ENCODE results near the gene PER2.

DNA sequence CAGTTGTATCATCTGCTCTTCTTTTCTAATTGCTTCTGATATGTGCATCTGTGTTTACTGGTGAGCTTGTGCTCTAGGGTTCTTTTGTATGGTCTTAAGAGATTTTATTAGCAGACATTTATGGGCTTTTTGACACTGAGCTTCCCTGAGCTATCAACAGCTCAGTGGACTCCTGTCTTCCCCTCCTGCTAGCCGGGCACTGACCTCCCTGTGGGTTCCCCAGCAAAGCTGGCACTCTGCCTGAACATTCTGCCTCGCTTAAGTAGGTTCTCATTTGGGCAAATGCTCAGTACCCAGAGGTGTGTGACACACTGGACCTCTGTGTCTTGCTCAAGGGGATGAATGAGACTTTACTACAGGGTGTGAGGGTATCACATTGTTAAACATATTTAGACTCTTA, 47.7 kb upstream of the PER2 start:
- no peak for TF ChIP-seq POLR2A (IDR thresholded peaks at IDR 0.05; ENCODE audit: low read depth, low read length)
- TF ChIP-seq POLR2AphosphoS5 (IDR thresholded peaks at IDR 0.05; ENCODE audit: insufficient read depth, low read depth, low read length): no peak
- TF ChIP-seq, protein P1, sequence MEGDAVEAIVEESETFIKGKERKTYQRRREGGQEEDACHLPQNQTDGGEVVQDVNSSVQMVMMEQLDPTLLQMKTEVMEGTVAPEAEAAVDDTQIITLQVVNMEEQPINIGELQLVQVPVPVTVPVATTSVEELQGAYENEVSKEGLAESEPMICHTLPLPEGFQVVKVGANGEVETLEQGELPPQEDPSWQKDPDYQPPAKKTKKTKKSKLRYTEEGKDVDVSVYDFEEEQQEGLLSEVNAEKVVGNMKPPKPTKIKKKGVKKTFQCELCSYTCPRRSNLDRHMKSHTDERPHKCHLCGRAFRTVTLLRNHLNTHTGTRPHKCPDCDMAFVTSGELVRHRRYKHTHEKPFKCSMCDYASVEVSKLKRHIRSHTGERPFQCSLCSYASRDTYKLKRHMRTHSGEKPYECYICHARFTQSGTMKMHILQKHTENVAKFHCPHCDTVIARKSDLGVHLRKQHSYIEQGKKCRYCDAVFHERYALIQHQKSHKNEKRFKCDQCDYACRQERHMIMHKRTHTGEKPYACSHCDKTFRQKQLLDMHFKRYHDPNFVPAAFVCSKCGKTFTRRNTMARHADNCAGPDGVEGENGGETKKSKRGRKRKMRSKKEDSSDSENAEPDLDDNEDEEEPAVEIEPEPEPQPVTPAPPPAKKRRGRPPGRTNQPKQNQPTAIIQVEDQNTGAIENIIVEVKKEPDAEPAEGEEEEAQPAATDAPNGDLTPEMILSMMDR (IDR thresholded peaks at IDR 0.05; ENCODE audit: extremely low read depth in 1 of 2, insufficient read depth in 1 of 2, low read depth in 1 of 2, low read length in 2 of 2): no peak
- TF ChIP-seq EZH2 (IDR thresholded peaks at IDR 0.05; ENCODE audit: borderline replicate concordance, low read depth, low read length, severe bottlenecking): no peak
- no peak for TF ChIP-seq JUN (IDR thresholded peaks at IDR 0.05; ENCODE audit: borderline replicate concordance, insufficient read depth, insufficient read length, low read depth)
